HFFc6 (cell line): ENCODE measurements around the gene ARFIP2. TPM values are rescaled to one million over a fixed set of nuclear protein-coding genes. Genes with fewer than 3 reads are reported as not detected.

Experiments
- DNase-seq: peaks from one replicate; pipeline ENCODE4 v3.0.0-alpha.2; 2018
- H3K27ac Mint-ChIP-seq: 2 replicates; pipeline ENCODE4 v1.8.0; 2020; ENCODE audit warnings: mild to moderate bottlenecking, mixed read lengths
- H3K27me3 Mint-ChIP-seq: 2 replicates; pipeline ENCODE4 v1.8.0; 2021; ENCODE audit warnings: mild to moderate bottlenecking, moderate library complexity, mixed read lengths; ENCODE audit not compliant: insufficient read depth
- H3K36me3 Mint-ChIP-seq: 2 replicates; pipeline ENCODE4 v1.8.0; 2021; ENCODE audit warnings: low read depth, mixed read lengths
- H3K4me1 Mint-ChIP-seq: 2 replicates; pipeline ENCODE4 v1.8.0; 2020; ENCODE audit warnings: low read depth, mixed read lengths
- H3K4me3 Mint-ChIP-seq: 2 replicates; pipeline ENCODE4 v1.8.0; 2020; ENCODE audit warnings: mild to moderate bottlenecking, moderate library complexity, mixed read lengths
- H3K9me3 Mint-ChIP-seq: 2 replicates; pipeline ENCODE4 v1.8.0; 2020; ENCODE audit warnings: mild to moderate bottlenecking, mixed read lengths
- CTCF ChIP-seq: fragments of 200-600 bp; sonication (generic); IDR thresholded peaks from 2 replicates; pipeline ENCODE4 v1.5.0; 2021; ENCODE audit warnings: antibody characterized with exemption, mild to moderate bottlenecking
- total RNA-seq, 6 experiments: library from RNA; stranded (reverse); fragmentation: NEBNext Ultra II Directional; extraction: Animal tissue kit (Norgen Biotek cat#: 25700); gene quantifications; 2 replicates in 1 of 6; 3 replicates in 5 of 6; pipeline ENCODE4 v1.2.3, GENCODE V29; 2021

The ARFIP2 gene
- total RNA-seq, 6 experiments from 2014 or later, result 60.9 to 72.4 (median 67.7) TPM

- peaks cover 5% of the 10 kb centered on the region for H3K36me3 Mint-ChIP-seq
- no peak overlapping the region for H3K4me3 Mint-ChIP-seq
- H3K4me1 Mint-ChIP-seq, result peaks cover 26% of the 10 kb centered on the region
- peaks cover 2% of the 10 kb centered on the region; the same call in 1 of the 2 replicates for H3K27me3 Mint-ChIP-seq
- no peak overlapping the region for H3K27ac Mint-ChIP-seq
- H3K9me3 Mint-ChIP-seq, result no peaks in the 10 kb centered on the region
- TF ChIP-seq CTCF, result no peak
- DNase-seq, result peak; percentile 15
These were observed 12.2 kb downstream of the ARFIP2 start for GRCh38 chr11:6468712-6469495.

- Mint-ChIP-seq H3K27ac (no peak overlapping the region), H3K4me3 (no peak overlapping the region), H3K27me3 (no peaks in the 10 kb centered on the region), H3K4me1 (no peaks in the 10 kb centered on the region), H3K9me3 (no peaks in the 10 kb centered on the region), H3K36me3 (peaks cover 8% of the 10 kb centered on the region; the same call in 1 of the 2 replicates)
- TF ChIP-seq CTCF, result no peak
- DNase-seq, result no peak
These were observed 22.1 kb downstream of the ARFIP2 start for GRCh38 chr11:6459099-6459450.

GRCh38 chr11:6458352-6459098, 22.6 kb downstream of the ARFIP2 start:
- no peak for DNase-seq
- Mint-ChIP-seq H3K36me3 (peaks cover 5% of the 10 kb centered on the region; the same call in 1 of the 2 replicates), H3K4me1 (no peaks in the 10 kb centered on the region), H3K27ac (no peak overlapping the region), H3K9me3 (no peaks in the 10 kb centered on the region), H3K4me3 (no peak overlapping the region), H3K27me3 (no peaks in the 10 kb centered on the region)
- TF ChIP-seq CTCF, result no peak

GRCh38 chr11:6457581-6458320, 23.4 kb downstream of the ARFIP2 start:
- no peaks in the 10 kb centered on the region for H3K27me3 Mint-ChIP-seq
- no peak for DNase-seq
- H3K27ac Mint-ChIP-seq, result no peak overlapping the region
- no peak for TF ChIP-seq CTCF
- H3K4me1 Mint-ChIP-seq, result no peaks in the 10 kb centered on the region
- no peak overlapping the region for H3K4me3 Mint-ChIP-seq
- H3K9me3 Mint-ChIP-seq, result no peaks in the 10 kb centered on the region
- peaks cover 9% of the 10 kb centered on the region; the same call in 1 of the 2 replicates for H3K36me3 Mint-ChIP-seq

GRCh38 chr11:6456361-6457073, 24.6 kb downstream of the ARFIP2 start:
- Mint-ChIP-seq H3K36me3 (peaks cover 9% of the 10 kb centered on the region; the same call in 1 of the 2 replicates), H3K4me3 (no peak overlapping the region), H3K9me3 (no peaks in the 10 kb centered on the region), H3K4me1 (0 out of 2 replicates have a peak, but pooled peaks cover 6% of the 10 kb centered on the region), H3K27ac (no peak overlapping the region), H3K27me3 (no peaks in the 10 kb centered on the region)
- no peak for TF ChIP-seq CTCF
- DNase-seq, result no peak
